HG03064 (cell line): ENCODE results near the gene TMF1.
A peak's percentile ranks its signal among the peaks of the same experiment; 100 is the strongest.

Source experiments
- ATAC-seq: cut with Tn5 transposase; IDR thresholded peaks from one replicate; pipeline ENCODE4 v1.9.1; 2021; ENCODE audit warnings: low read depth; ENCODE audit not compliant: unreplicated experiment

Gene TMF1, protein sequence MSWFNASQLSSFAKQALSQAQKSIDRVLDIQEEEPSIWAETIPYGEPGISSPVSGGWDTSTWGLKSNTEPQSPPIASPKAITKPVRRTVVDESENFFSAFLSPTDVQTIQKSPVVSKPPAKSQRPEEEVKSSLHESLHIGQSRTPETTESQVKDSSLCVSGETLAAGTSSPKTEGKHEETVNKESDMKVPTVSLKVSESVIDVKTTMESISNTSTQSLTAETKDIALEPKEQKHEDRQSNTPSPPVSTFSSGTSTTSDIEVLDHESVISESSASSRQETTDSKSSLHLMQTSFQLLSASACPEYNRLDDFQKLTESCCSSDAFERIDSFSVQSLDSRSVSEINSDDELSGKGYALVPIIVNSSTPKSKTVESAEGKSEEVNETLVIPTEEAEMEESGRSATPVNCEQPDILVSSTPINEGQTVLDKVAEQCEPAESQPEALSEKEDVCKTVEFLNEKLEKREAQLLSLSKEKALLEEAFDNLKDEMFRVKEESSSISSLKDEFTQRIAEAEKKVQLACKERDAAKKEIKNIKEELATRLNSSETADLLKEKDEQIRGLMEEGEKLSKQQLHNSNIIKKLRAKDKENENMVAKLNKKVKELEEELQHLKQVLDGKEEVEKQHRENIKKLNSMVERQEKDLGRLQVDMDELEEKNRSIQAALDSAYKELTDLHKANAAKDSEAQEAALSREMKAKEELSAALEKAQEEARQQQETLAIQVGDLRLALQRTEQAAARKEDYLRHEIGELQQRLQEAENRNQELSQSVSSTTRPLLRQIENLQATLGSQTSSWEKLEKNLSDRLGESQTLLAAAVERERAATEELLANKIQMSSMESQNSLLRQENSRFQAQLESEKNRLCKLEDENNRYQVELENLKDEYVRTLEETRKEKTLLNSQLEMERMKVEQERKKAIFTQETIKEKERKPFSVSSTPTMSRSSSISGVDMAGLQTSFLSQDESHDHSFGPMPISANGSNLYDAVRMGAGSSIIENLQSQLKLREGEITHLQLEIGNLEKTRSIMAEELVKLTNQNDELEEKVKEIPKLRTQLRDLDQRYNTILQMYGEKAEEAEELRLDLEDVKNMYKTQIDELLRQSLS

DNA sequence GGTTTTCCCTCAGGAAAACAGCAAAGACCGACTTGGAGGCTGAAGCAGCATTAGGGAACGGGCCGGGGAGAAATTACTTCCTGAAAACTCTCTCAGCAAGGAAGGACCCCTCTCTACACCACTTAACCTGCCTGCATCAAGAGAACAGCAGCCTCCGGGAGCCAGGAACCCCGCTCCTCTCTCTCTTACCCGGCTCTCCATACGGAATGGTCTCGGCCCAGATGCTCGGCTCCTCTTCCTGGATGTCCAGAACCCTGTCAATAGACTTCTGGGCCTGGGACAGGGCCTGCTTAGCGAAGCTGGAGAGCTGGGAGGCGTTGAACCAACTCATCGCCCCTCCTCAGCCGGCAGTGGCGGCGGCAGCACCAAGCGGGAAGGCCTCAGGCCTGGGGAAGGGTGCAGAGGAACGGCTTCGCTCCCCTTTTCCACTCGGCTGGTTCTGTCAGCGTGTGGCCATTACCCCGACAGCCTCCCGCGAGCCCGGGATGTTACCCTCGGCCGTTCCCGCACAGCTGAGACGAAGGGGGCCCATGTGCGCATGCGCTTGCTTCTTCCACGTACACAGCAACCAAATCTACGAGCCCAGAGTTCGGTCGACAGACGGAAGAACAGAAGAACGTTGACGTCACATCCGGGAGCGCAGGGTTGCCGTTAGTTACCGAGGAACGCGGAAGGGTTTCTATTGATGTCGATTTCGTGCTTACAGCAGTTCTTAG lies at the start of gene TMF1:
TMF1 (minus strand) TSS at position 578 of the 716 bp plus-strand sequence; CDS start at position 331, 247 bp downstream.
- ATAC-seq = peak; percentile 90

DNA sequence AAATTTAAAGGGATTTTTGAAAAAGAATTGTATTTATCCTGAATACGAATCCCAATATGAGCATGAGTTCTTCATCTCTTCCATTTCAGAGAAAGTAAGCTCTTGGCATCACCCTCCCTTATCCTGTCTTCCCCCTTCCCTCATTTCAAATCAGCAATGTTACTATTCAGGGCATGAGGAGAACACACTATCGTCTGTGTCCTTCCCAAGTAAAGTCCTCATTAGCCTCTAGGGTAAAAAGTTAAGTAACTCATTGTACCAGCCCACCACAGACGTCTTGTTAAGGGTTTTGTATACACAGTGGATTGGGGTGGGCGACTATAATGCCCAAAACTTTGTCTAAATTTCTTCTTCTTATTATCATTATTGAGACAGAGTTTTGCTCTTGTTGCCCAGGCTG lies 47.4 kb upstream of the TMF1 start:
- ATAC-seq = no peak

DNA sequence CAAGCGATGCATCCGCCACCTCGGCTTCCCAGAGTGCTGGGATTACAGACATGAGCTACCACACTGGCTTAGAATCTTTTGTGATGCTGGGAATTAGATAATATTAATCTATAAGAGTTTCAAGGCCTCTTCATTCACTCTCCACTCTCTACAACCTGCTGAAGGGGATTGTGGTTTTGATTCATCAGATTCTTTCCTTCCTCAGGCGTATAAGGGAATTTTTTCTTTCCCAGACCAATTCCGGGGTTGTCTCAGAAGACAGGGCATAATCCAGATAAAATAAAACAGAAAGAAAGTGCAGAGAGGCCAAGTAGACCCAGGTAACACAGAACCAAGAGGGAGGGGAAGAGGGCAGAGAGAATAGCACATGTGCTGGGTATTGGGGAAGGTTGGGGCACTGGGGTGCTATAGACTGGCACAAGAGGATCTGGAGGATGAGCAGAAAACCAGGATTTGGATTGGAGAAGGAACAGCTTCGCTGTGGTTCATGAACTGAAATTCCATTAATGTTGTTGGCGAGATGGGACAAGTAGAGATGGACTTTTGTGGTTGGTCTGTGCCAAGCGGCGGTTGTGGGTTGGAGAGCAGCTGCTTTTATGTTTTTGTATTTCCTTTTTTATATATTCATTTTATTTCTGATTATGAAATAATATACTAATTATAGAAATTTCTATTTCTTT lies 45.4 kb upstream of the TMF1 start:
- ATAC-seq = no peak

DNA sequence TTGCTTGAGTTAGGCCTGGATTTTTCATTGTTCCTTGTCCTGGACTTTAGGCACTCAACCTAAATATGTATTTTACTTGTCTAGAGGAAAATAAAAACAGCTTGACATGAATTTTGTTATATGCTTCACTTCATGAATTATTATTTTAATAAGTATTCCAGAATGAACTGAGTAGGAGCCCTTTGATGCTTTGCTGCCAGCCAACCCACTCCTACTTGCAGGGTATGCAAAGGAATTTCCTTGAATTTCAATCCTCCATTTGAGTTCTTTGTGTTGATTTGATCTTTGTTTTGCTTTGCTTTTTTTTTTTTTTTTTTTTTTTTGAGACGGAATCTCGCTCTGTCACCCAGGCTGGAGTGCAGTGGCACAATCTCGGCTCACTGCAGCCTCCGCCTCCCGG lies 44.2 kb upstream of the TMF1 start:
- ATAC-seq = no peak

DNA sequence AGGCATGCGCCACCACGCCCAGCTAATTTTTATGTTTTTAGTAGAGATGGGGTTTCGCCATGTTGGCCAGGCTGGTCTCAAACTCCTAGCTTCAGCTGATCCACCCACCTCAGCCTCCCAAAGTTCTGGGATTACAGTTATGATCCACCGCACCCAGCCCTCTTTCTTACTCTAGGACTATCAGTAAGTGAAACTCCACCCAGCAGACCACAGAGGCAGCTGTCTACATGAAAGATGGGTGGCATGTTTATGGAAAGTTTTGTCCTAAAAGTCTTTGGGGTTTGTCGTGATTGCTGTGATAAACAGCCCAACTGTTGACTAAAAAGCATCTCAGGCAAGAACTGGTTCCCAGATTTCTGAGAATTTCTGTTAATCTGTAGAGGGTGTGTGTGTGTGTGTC lies 43.5 kb upstream of the TMF1 start:
- ATAC-seq = no peak

DNA sequence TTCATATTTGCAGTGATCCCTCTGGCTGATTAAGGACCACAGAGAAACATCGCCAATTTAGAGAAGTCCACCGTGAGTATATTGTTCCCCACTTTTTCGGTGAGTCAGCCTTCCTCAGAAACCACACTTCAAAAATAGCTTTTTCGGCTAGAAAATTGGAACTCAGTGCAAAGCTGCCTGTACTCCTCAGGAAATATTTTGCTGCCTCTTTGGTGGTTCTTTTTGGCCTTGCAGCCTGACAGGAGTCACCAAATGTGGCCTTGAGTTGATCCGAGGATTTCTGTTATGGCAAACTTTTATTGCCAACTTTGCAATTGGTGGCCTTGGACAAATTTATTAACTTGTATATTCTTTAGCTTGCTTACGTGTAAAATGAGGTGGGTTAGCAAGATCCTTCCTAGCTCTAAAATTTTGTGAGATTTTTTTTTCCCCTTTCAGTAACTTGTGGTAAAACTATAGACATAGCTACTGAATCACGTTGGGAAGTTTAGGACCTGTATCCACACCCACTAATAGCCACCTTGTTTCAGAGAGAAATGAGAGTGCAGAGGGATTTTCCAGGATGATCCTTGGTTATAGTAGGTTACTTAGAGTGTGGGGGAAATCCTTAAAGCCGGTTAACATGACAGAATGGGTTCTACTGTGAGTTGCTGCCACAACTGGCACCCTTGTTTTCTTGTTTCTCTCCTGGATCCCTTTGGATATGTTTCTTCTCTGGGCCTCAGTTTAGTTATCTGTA lies 42.5 kb upstream of the TMF1 start:
- no peak for ATAC-seq

DNA sequence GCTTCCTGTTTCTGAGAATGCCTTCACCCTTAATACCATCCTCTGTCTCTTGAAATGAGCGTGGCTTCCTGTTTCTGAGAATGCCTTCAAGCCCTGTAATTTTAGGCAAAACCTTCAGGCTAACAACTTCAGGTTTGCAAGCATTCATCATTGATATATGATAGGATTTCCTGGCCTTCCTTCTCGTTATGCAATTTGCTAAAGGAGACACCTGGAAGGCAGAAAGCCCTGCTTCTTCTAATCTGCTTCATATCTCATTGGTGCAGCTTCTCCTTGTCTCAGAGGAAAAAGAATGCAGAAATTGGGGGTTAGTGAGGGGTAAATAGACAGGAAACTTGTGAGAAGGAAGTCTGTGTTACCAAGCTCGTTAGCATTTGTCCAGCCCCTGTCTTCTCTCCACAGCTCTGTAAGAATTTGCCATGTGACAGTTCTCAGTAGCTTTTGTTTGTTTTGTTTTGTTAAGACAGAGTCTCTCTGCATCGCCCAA lies 39.9 kb upstream of the TMF1 start:
- ATAC-seq = peak; percentile 79

DNA sequence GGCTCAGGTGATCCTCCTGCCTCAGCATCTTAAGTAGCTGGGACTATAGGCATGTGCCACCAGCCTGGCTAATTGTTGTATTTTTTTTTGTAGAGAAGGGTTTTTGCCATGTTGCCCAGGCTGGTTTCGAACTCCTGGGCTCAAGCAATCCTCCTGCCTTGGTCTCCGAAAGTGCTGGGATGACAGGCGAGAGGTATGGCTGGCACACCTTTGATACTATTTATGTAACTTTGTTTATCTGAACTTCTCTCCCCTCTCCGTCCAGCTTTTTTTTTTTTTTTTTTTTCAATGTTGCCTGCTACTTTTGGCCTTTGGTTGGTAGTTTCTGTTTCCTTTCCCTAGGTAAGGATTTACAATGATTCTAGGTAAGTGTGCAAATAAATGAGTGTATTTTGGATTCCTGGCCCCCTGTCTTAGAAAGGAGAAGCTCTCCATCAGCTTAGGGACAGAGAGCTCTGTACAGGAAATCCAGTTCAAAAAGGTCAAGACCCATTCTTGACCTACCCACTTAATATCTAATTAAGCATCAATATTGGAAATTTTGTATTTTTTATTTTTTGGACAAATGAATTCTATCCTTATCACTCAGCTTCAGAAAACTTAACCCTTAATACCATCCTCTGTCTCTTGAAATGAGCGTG lies 39.4 kb upstream of the TMF1 start:
- ATAC-seq = peak; percentile 2

DNA sequence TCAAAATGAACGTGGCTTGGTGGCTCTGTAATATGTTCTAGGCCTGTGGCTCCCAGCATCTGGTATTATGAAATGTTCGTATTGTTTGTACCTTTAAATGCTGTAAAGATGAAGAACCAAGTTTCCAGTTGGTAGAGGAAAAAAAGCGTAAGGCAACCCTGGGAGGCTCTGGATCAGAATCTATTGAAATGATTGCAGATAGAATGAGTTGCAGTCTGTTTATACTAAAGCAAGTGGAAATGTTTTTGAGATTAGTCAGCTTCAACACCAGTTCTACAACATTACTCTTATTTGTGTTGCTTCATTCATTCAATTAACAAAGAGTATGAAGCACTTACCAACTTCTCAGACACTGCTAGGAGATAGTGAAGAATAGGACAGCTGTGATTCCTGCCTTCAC lies 37.9 kb upstream of the TMF1 start:
- no peak for ATAC-seq

DNA sequence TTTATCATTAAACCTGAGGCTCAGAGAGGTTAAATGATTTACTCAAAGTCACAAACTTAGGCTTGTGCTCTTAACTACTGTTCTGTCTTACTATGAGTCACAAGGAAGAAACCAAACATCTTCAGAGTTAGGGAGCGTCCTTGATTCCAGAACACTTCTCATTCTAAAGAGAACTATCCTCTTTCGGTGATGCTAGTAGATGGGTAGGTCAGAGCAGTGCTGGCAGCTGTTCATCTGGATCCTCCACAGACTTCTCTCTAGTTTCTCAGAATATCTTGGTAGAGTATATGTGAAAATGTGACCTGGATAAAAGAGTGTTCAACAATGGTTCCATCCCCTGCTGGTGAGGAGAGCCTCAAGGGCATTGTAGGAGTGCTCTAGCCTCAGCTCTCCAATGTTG lies 35.9 kb upstream of the TMF1 start:
- no peak for ATAC-seq

DNA sequence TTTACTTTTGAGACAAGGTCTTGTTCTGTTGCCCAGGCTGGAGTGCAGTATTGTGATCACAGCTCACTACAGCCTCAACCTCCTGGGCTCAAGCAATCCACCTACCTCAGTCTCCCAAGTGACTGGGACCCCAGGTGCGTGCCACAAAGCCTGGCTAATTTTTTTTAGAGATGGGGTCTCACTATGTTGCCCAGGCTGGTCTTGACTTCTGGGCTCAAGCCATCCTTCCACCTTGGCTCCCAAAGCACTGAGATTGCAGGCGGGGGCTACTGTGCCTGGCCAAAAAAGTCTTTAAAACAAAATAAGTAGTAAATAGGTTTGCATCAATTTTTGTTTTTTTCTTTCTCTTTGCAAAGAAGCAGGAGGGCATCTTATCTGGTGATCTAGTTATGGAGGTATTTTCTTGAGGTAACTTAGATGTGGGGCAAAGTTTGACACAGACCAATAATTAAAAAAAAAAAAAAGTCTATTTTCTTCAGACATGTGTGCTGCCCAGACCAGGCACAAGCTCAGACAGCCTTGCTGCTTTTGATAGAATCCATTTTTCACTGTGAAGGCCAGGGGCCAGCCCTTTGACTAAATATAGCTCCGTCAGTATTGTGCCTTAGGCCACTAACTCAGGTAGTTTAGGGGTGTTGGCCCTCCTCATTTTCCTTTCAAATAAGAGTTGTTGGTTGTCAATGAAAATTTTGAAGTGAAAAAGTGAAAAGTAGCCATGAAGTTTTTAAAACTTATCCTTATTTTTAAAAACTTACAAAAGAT lies 35.1 kb upstream of the TMF1 start:
- no peak for ATAC-seq

DNA sequence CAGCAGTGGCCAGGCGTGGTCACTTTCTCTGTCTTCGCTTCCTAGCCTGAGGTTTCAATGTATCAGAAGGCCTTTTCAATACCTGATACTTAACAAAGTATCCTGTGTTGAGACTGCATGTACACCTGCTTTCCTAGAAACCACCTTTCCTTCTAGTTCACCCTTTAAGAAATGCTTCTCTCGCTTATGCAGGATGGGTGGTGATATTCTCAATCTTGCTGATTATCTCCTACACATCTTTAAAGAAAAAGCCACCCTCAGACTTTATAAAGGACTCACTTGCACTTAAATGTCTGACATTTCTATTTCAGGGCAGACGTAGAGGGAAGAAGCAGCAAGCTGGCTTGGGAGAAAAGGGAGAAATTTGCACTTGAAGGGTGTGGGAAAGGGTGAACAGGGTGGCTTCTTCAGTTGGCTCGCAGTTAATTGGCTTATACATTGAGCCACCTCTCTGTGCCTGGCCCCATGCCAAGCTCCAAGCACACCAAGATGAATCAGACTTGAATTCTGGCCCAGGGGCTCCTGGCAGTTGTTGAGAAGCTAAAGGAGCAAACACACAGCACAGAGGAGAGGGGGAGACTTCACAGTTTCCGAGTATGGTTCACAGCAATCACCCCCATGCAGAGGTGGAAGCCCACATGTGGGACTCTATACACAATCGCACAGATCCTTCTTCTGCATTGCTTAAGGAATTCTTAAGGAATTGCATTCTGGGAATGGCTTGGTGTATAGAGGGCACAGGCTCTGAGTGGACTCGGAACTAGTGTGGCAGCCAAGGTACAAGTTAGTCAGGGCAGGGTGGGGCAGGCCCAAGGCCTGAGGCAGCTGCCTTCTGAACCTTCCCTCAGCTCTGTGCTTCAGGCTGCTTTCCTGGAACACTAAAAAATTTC lies 33.9 kb upstream of the TMF1 start:
- ATAC-seq = no peak

DNA sequence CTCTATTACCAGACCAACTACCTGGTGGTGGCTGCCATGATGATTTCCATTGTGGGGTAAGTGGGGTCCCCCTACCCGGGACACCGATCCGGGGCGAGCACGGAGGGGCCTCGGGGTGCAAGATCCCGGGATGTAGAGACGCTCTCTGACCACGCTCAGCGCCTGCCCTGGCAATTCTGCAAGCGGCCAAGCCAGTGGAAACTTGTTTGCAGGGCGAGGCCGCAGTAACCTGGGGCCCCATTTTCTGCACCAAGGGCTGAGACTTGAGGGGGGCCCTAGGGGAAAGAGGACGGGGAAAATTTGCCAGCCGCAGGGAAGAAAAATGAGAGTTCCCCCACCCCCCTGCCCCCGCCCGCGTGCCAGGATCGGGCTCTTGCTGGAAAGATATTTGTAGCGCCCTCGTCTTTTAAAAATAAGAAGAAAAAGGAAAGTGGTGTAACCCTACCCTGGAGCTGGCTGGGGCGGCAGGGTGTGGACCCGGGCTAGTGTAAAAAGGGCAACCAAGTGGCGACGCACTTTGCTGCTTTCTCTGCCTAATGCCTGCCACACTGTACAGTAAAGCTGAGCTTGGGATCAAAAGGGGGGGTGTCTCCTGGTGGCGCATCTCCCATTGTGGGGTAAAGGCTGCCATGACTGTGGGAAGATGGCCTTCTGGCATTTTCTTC lies 33.2 kb upstream of the TMF1 start:
- no peak for ATAC-seq

DNA sequence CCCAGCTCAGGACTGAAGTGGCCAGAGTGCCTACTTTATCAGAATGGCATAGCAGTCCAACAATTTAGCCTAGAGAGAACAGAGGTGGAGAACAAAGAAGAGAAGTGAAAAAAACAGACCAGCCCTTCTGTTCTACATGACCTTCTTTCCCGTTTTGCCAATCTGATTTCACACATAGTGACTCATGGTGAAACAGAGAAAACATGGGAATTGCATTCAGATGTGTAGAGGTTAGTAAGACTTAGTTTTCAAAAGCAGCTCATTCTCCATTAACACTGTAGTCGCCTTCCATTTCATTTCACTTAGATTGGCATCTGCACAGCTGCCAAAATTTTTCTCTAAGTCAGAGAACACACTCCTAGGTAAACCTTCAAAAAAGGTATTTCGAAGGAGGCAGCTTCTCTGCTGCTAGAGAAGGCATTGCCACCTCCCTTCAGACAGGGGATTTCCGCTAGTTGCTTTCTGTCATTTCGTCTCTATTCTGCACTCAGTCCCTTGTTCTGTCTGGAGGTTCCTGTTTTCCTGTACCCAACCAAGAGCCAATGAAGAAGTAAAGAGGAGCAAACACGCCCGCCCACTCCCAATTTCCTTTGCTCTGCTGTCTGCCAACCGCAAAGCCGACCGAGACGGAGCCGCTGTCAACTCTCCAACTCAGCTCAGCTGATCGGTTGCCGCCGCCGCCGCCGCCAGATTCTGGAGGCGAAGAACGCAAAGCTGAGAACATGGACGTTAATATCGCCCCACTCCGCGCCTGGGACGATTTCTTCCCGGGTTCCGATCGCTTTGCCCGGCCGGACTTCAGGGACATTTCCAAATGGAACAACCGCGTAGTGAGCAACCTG lies 32.4 kb upstream of the TMF1 start, which contains the start of gene ARL6IP5:
ARL6IP5 (plus strand) TSS at position 612 of the 842 bp plus-strand sequence; CDS start at position 723, 111 bp downstream.
- peak; percentile 34 for ATAC-seq

DNA sequence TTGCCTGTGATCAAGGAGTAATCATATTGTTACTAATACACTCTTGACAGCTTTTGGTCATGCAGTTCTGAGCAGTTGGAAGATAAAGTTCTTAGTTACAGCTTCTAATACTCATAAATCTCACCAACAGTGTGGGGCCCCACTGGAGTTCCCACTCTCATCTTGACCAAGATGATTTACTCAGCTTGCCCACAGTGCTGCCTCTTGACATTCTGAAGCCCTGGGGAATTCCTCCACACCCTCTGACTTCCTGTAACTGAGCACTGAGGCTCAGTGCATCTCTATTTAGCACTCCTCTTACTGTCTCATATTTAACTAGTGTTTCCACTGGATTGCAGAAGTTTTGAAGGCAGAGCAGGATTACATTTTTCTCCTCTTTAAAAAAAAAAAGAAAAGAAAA lies 30.7 kb upstream of the TMF1 start:
- peak; percentile 62 for ATAC-seq
